WERI-Rb-1 (cell line): Measurements from ENCODE around the gene CBY1.

Source experiments
- DNase-seq: peaks from one replicate; pipeline ENCODE4 v3.0.0-alpha.2; 2020
- H3K27ac ChIP-seq: fragments of 250-450 bp; sonication (Bioruptor Pico); 2 replicates; pipeline ENCODE4 v1.5.1; 2020; ENCODE audit warnings: mild to moderate bottlenecking, moderate library complexity
- H3K27me3 ChIP-seq: fragments of 250-450 bp; sonication (Bioruptor Pico); 2 replicates; pipeline ENCODE4 v1.5.1; 2021; ENCODE audit warnings: mild to moderate bottlenecking, low read depth, moderate library complexity; ENCODE audit not compliant: insufficient read depth, severe bottlenecking
- H3K36me3 ChIP-seq: fragments of 250-450 bp; sonication (Bioruptor Pico); 2 replicates; pipeline ENCODE4 v1.5.1; 2020; ENCODE audit warnings: mild to moderate bottlenecking, moderate library complexity
- H3K4me3 ChIP-seq: 2 replicates; pipeline ENCODE4 v1.5.1; 2011; ENCODE audit warnings: low read depth, mild to moderate bottlenecking, control low read depth, low read length
- H3K9me3 ChIP-seq: fragments of 250-450 bp; sonication (Bioruptor Pico); 2 replicates; pipeline ENCODE4 v1.5.1; 2021; ENCODE audit warnings: mild to moderate bottlenecking, moderate library complexity; ENCODE audit not compliant: severe bottlenecking
- CTCF ChIP-seq: IDR thresholded peaks from 2 replicates; pipeline ENCODE4 v1.5.1; 2011; ENCODE audit warnings: low read depth, mild to moderate bottlenecking, control low read depth, inconsistent platforms, low read length

Gene CBY1

GRCh38 chr22:38623351-38623750 lies 33.1 kb upstream of the CBY1 start:
- no peak overlapping the region for H3K27ac ChIP-seq
- H3K9me3 ChIP-seq, result no peaks in the 10 kb centered on the region
- DNase-seq, result no peak
- peaks cover 41% of the 10 kb centered on the region for H3K36me3 ChIP-seq
- H3K4me3 ChIP-seq, result no peak overlapping the region
- no peaks in the 10 kb centered on the region for H3K27me3 ChIP-seq
- no peak for TF ChIP-seq CTCF

- no peak for DNase-seq
- Histone ChIP-seq H3K9me3 (no peaks in the 10 kb centered on the region), H3K36me3 (peaks cover 15% of the 10 kb centered on the region), H3K4me3 (no peak overlapping the region), H3K27ac (no peak overlapping the region), H3K27me3 (no peaks in the 10 kb centered on the region)
- no peak for TF ChIP-seq CTCF
Observed at GRCh38 chr22:38628444-38628843, 28.0 kb upstream of the CBY1 start.

GRCh38 chr22:38629108-38629507 lies 27.3 kb upstream of the CBY1 start:
- no peak overlapping the region for H3K27ac ChIP-seq
- peaks cover 17% of the 10 kb centered on the region for H3K36me3 ChIP-seq
- H3K4me3 ChIP-seq, result no peak overlapping the region
- TF ChIP-seq CTCF, result no peak
- no peaks in the 10 kb centered on the region for H3K27me3 ChIP-seq
- DNase-seq, result no peak
- H3K9me3 ChIP-seq, result no peaks in the 10 kb centered on the region

- no peak for TF ChIP-seq CTCF
- Histone ChIP-seq H3K27me3 (no peaks in the 10 kb centered on the region), H3K9me3 (no peaks in the 10 kb centered on the region), H3K36me3 (peaks cover 22% of the 10 kb centered on the region), H3K4me3 (no peak overlapping the region), H3K27ac (no peak overlapping the region)
- no peak for DNase-seq
Observed at GRCh38 chr22:38631724-38632123, 24.7 kb upstream of the CBY1 start.

- peaks cover 28% of the 10 kb centered on the region for H3K36me3 ChIP-seq
- H3K27me3 ChIP-seq, result no peaks in the 10 kb centered on the region
- no peaks in the 10 kb centered on the region for H3K9me3 ChIP-seq
- no peak overlapping the region for H3K4me3 ChIP-seq
- no peak for TF ChIP-seq CTCF
- DNase-seq, result no peak
- no peak overlapping the region for H3K27ac ChIP-seq
Observed at GRCh38 chr22:38632528-38632927, 23.9 kb upstream of the CBY1 start.

- DNase-seq, result no peak
- no peaks in the 10 kb centered on the region for H3K27me3 ChIP-seq
- TF ChIP-seq CTCF, result no peak
- no peaks in the 10 kb centered on the region for H3K9me3 ChIP-seq
- H3K36me3 ChIP-seq, result peaks cover 41% of the 10 kb centered on the region
- H3K4me3 ChIP-seq, result no peak overlapping the region
- no peak overlapping the region for H3K27ac ChIP-seq
Observed at GRCh38 chr22:38638216-38638615, 18.2 kb upstream of the CBY1 start.
